Effector memory CD4-positive, alpha-beta T cell (primary cell): Measurements from ENCODE around the gene DNAJC3.
"Not testable (repeated sequence)": the region's sequence is repeated elsewhere in the genome, so short reads cannot be mapped to it uniquely, and the experiment has no call there.

Experiments used
- DNase-seq, 3 donors: peaks; one replicate each; pipeline ENCODE4 v3.0.0-alpha.2; 2020
- H3K27ac ChIP-seq: 2 replicates; pipeline ENCODE4 v1.7.0; 2013; ENCODE audit warnings: mild to moderate bottlenecking, low read length, moderate library complexity; ENCODE audit not compliant: insufficient read depth, poor library complexity, severe bottlenecking
- H3K27me3 ChIP-seq: replicated peaks from 2 replicates; pipeline ENCODE4 v1.7.0; 2013; ENCODE audit warnings: mild to moderate bottlenecking, low read length; ENCODE audit not compliant: insufficient read depth, control insufficient read depth, poor library complexity, severe bottlenecking
- H3K36me3 ChIP-seq: 2 replicates; pipeline ENCODE4 v1.7.0; 2013; ENCODE audit warnings: mild to moderate bottlenecking, low read length, moderate library complexity; ENCODE audit not compliant: control insufficient read depth, insufficient read depth
- H3K4me1 ChIP-seq: 2 replicates; pipeline ENCODE4 v1.7.0; 2013; ENCODE audit warnings: low read length, mild to moderate bottlenecking; ENCODE audit not compliant: control insufficient read depth, insufficient read depth, poor library complexity, severe bottlenecking
- H3K4me3 ChIP-seq: 2 replicates; pipeline ENCODE4 v1.7.0; 2013; ENCODE audit warnings: low read length, low read depth, mild to moderate bottlenecking; ENCODE audit not compliant: insufficient read depth, poor library complexity, severe bottlenecking
- H3K9me3 ChIP-seq: 2 replicates; pipeline ENCODE4 v1.7.0; 2013; ENCODE audit warnings: mild to moderate bottlenecking, low read length, moderate library complexity; ENCODE audit not compliant: control insufficient read depth

Gene DNAJC3

GRCh38 chr13:95756072-95756471, 79.1 kb downstream of the DNAJC3 start:
- Histone ChIP-seq H3K9me3 (no peaks in the 10 kb centered on the region), H3K4me3 (no peak overlapping the region), H3K27me3 (no peaks in the 10 kb centered on the region), H3K27ac (no peak overlapping the region), H3K4me1 (no peaks in the 10 kb centered on the region), H3K36me3 (peaks cover 4% of the 10 kb centered on the region)
- no peak for DNase-seq

GRCh38 chr13:95762626-95763025, 85.7 kb downstream of the DNAJC3 start:
- peaks cover 22% of the 10 kb centered on the region for H3K36me3 ChIP-seq
- H3K27ac ChIP-seq = not testable (repeated sequence)

GRCh38 chr13:95763601-95764000, 86.7 kb downstream of the DNAJC3 start:
- Histone ChIP-seq H3K9me3 (no peaks in the 10 kb centered on the region), H3K4me1 (no peaks in the 10 kb centered on the region), H3K36me3 (peaks cover 22% of the 10 kb centered on the region), H3K27ac (no peak overlapping the region), H3K4me3 (no peak overlapping the region), H3K27me3 (no peaks in the 10 kb centered on the region)
- DNase-seq = no peak

More at GRCh38 chr13:95762626-95763025, 85.7 kb downstream of the DNAJC3 start:
- not testable (repeated sequence) for DNase-seq, H3K9me3 ChIP-seq, H3K4me3 ChIP-seq, H3K4me1 ChIP-seq, H3K27me3 ChIP-seq

- no peaks in the 10 kb centered on the region for H3K9me3 ChIP-seq
- no peaks in the 10 kb centered on the region for H3K27me3 ChIP-seq
- peaks cover 2% of the 10 kb centered on the region for H3K36me3 ChIP-seq
- no peaks in the 10 kb centered on the region for H3K4me1 ChIP-seq
- H3K4me3 ChIP-seq = no peak overlapping the region
- no peak for DNase-seq
- H3K27ac ChIP-seq = no peak overlapping the region
Measured at GRCh38 chr13:95771905-95772304, 95.0 kb downstream of the DNAJC3 start.

- H3K4me3 ChIP-seq = no peak overlapping the region
- no peak for DNase-seq
- H3K4me1 ChIP-seq = no peaks in the 10 kb centered on the region
- no peak overlapping the region for H3K27ac ChIP-seq
- H3K27me3 ChIP-seq = no peaks in the 10 kb centered on the region
- no peaks in the 10 kb centered on the region for H3K9me3 ChIP-seq
- peaks cover 28% of the 10 kb centered on the region for H3K36me3 ChIP-seq
Measured at GRCh38 chr13:95779522-95779921, 102.6 kb downstream of the DNAJC3 start.

GRCh38 chr13:95781016-95781415, 104.1 kb downstream of the DNAJC3 start:
- no peak for DNase-seq
- Histone ChIP-seq H3K27ac (no peak overlapping the region), H3K4me3 (no peak overlapping the region), H3K36me3 (peaks cover 33% of the 10 kb centered on the region), H3K9me3 (no peaks in the 10 kb centered on the region), H3K27me3 (no peaks in the 10 kb centered on the region), H3K4me1 (no peaks in the 10 kb centered on the region)

- not testable (repeated sequence) for DNase-seq, H3K27me3 ChIP-seq, H3K9me3 ChIP-seq, H3K4me3 ChIP-seq, H3K4me1 ChIP-seq, H3K27ac ChIP-seq
- peaks cover 38% of the 10 kb centered on the region for H3K36me3 ChIP-seq
Measured at GRCh38 chr13:95781940-95782339, 105.0 kb downstream of the DNAJC3 start.

GRCh38 chr13:95783747-95784146, 106.8 kb downstream of the DNAJC3 start:
- peaks cover 41% of the 10 kb centered on the region for H3K36me3 ChIP-seq
- no peaks in the 10 kb centered on the region for H3K27me3 ChIP-seq
- H3K27ac ChIP-seq = no peak overlapping the region
- no peaks in the 10 kb centered on the region for H3K9me3 ChIP-seq
- no peak overlapping the region for H3K4me3 ChIP-seq
- no peak for DNase-seq
- H3K4me1 ChIP-seq = no peaks in the 10 kb centered on the region

- peaks cover 45% of the 10 kb centered on the region for H3K36me3 ChIP-seq
- H3K4me3 ChIP-seq = no peak overlapping the region
- H3K4me1 ChIP-seq = no peaks in the 10 kb centered on the region
- H3K27me3 ChIP-seq = no peaks in the 10 kb centered on the region
- H3K9me3 ChIP-seq = no peaks in the 10 kb centered on the region
- H3K27ac ChIP-seq = no peak overlapping the region
- no peak for DNase-seq
Measured at GRCh38 chr13:95784161-95784899, 107.4 kb downstream of the DNAJC3 start.

- Histone ChIP-seq H3K4me1 (no peaks in the 10 kb centered on the region), H3K36me3 (peaks cover 45% of the 10 kb centered on the region)
- DNase-seq = no peak
Measured at GRCh38 chr13:95784900-95785290, 108.0 kb downstream of the DNAJC3 start.

More at GRCh38 chr13:95784900-95785290, 108.0 kb downstream of the DNAJC3 start:
- H3K27me3 ChIP-seq = no peaks in the 10 kb centered on the region
- H3K9me3 ChIP-seq = no peaks in the 10 kb centered on the region
- no peak overlapping the region for H3K27ac ChIP-seq
- no peak overlapping the region for H3K4me3 ChIP-seq
